IMR-90 (cell line): ENCODE measurements around the gene KCTD16. TPM values are rescaled to one million over a fixed set of nuclear protein-coding genes. Genes with fewer than 3 reads are reported as not detected.

ENCODE experiments used
- ATAC-seq: fragments of 200-7000 bp; cut with Tn5 transposase; 2 replicates; pipeline ENCODE4 v1.9.1; 2020; ENCODE audit warnings: low read depth, mild to moderate bottlenecking, moderate library complexity
- BruUV-seq: library from RNA; stranded (reverse); fragments of 400-500 nt; replicated peaks from 2 replicates; lab custom pipeline; 2021; lab: Mats Ljungman, UMichigan
- CTCF ChIA-PET: fragments of 300-600 bp; formaldehyde crosslinking; extraction: SDS; loops from one replicate; lab custom pipeline; 2021; ENCODE audit warnings: antibody characterized with exemption; lab: Yijun Ruan, JAX
- POLR2A ChIA-PET: fragments of 300-600 bp; sonication (Branson Sonifier 250); formaldehyde crosslinking; loops from one replicate; lab custom pipeline; 2022; ENCODE audit warnings: antibody characterized with exemption; ENCODE audit not compliant: unreplicated experiment; lab: Charles Lee
- DNase-seq: peaks from one replicate; pipeline ENCODE4 v3.0.0; 2013
- H2AFZ ChIP-seq: replicated peaks from 2 replicates; pipeline ENCODE3; 2013; ENCODE audit warnings: low read length, mild to moderate bottlenecking; ENCODE audit not compliant: poor library complexity
- H2AK5ac ChIP-seq: 2 replicates; pipeline ENCODE4 v1.6.1; 2013; ENCODE audit warnings: low read depth, low read length, inconsistent platforms
- H2AK9ac ChIP-seq: replicated peaks from 2 replicates; pipeline ENCODE3; 2013; ENCODE audit warnings: mild to moderate bottlenecking, low read depth, low read length, moderate library complexity; ENCODE audit not compliant: poor library complexity
- H2BK120ac ChIP-seq: 2 replicates; pipeline ENCODE4 v1.6.1; 2013; ENCODE audit warnings: low read depth, low read length, inconsistent platforms
- H2BK15ac ChIP-seq: 3 replicates; pipeline ENCODE4 v1.6.1; 2013; ENCODE audit warnings: low read depth, low read length, inconsistent platforms
- H2BK20ac ChIP-seq: 2 replicates; pipeline ENCODE4 v1.6.1; 2013; ENCODE audit warnings: low read depth, mild to moderate bottlenecking, inconsistent platforms, low read length, moderate library complexity
- H2BK5ac ChIP-seq: 2 replicates; pipeline ENCODE4 v1.6.1; 2013; ENCODE audit warnings: mild to moderate bottlenecking, low read depth, low read length, inconsistent platforms; ENCODE audit not compliant: poor library complexity, severe bottlenecking
- H3K14ac ChIP-seq: replicated peaks from 2 replicates; pipeline ENCODE4 v1.6.1; 2013; ENCODE audit warnings: low read depth, low read length, inconsistent platforms
- H3K18ac ChIP-seq: 2 replicates; pipeline ENCODE4 v1.6.1; 2013; ENCODE audit warnings: low read depth, low read length, control low read depth
- H3K23ac ChIP-seq: 2 replicates; pipeline ENCODE4 v1.6.1; 2013; ENCODE audit warnings: low read depth, low read length, inconsistent platforms
- H3K27ac ChIP-seq: 2 replicates; pipeline ENCODE4 v1.5.1; 2013; ENCODE audit warnings: mild to moderate bottlenecking, control low read depth, low read length; ENCODE audit not compliant: insufficient read depth
- H3K27me3 ChIP-seq: 2 replicates; pipeline ENCODE4 v1.6.1; 2013; ENCODE audit warnings: low read length; ENCODE audit not compliant: control insufficient read depth, insufficient read depth
- H3K36me3 ChIP-seq: 2 replicates; pipeline ENCODE4 v1.6.1; 2013; ENCODE audit warnings: low read length, mixed read lengths; ENCODE audit not compliant: control insufficient read depth, insufficient read depth
- H3K4ac ChIP-seq: 2 replicates; pipeline ENCODE4 v1.6.1; 2013; ENCODE audit warnings: low read depth, low read length, inconsistent platforms
- H3K4me1 ChIP-seq: 2 replicates; pipeline ENCODE4 v1.6.1; 2013; ENCODE audit warnings: low read length, mixed read lengths; ENCODE audit not compliant: control insufficient read depth, insufficient read depth
- H3K4me2 ChIP-seq: 2 replicates; pipeline ENCODE4 v1.6.1; 2013; ENCODE audit warnings: low read depth, mild to moderate bottlenecking, control low read depth, low read length, moderate library complexity
- H3K4me3 ChIP-seq: 2 replicates; pipeline ENCODE4 v1.5.1; 2013; ENCODE audit warnings: low read depth, mild to moderate bottlenecking, control low read depth, low read length, moderate library complexity; ENCODE audit not compliant: insufficient read depth
- H3K56ac ChIP-seq: 2 replicates; pipeline ENCODE4 v1.6.1; 2013; ENCODE audit warnings: low read length, inconsistent platforms; ENCODE audit not compliant: insufficient read depth; ENCODE audit errors: extremely low read depth
- H3K79me1 ChIP-seq, 2 experiments: 2 replicates each; pipeline ENCODE4 v1.6.1; 2013; ENCODE audit warnings: low read length in 2 of 2, inconsistent platforms in 1 of 2, low read depth in 1 of 2
- H3K9ac ChIP-seq: 2 replicates; pipeline ENCODE4 v1.6.1; 2013; ENCODE audit warnings: low read depth, low read length, control low read depth
- H3K9me1 ChIP-seq: 2 replicates; pipeline ENCODE4 v1.6.1; 2013; ENCODE audit warnings: low read length, inconsistent platforms; ENCODE audit not compliant: insufficient read depth
- H3K9me3 ChIP-seq: 2 replicates; pipeline ENCODE4 v1.6.1; 2013; ENCODE audit warnings: low read length; ENCODE audit not compliant: control insufficient read depth, insufficient read depth
- H4K20me1 ChIP-seq: 2 replicates; pipeline ENCODE4 v1.6.1; 2013; ENCODE audit warnings: low read length, inconsistent platforms; ENCODE audit not compliant: insufficient read depth
- H4K5ac ChIP-seq: 2 replicates; pipeline ENCODE4 v1.6.1; 2013; ENCODE audit warnings: mild to moderate bottlenecking, low read depth, low read length, control low read depth
- H4K8ac ChIP-seq, 2 experiments: 2 replicates each; pipeline ENCODE4 v1.6.1; 2013; ENCODE audit warnings: low read depth in 2 of 2, low read length in 2 of 2, control low read depth in 1 of 2, inconsistent platforms in 1 of 2
- H4K91ac ChIP-seq: 2 replicates; pipeline ENCODE4 v1.6.1; 2013; ENCODE audit warnings: low read depth, low read length, inconsistent platforms; ENCODE audit not compliant: insufficient read depth
- BHLHE40 ChIP-seq: fragments of 150-350 bp; IDR thresholded peaks from 2 replicates; pipeline ENCODE4 v1.6.1; 2016; ENCODE audit warnings: mild to moderate bottlenecking, low read depth, low read length
- CEBPB ChIP-seq: IDR thresholded peaks from 2 replicates; pipeline ENCODE4 v1.6.1; 2012; ENCODE audit warnings: low read depth, low read length, improper control_type of control experiment
- CHD1 ChIP-seq: IDR thresholded peaks from 2 replicates; pipeline ENCODE4 v1.6.1; 2012; ENCODE audit warnings: low read depth, low read length, improper control_type of control experiment
- CTCF ChIP-seq: conservative IDR thresholded peaks from 2 replicates; pipeline ENCODE4 v1.5.1; 2012; ENCODE audit warnings: mild to moderate bottlenecking, low read depth, low read length, improper control_type of control experiment
- ELK1 ChIP-seq: fragments of 150-350 bp; IDR thresholded peaks from 2 replicates; pipeline ENCODE4 v1.6.1; 2016; ENCODE audit warnings: low read depth, mild to moderate bottlenecking, low read length, moderate library complexity, borderline replicate concordance
- FOS ChIP-seq: fragments of 150-350 bp; IDR thresholded peaks from 2 replicates; pipeline ENCODE4 v1.6.1; 2016; ENCODE audit warnings: low read depth, low read length
- MAFK ChIP-seq: IDR thresholded peaks from 2 replicates; pipeline ENCODE4 v1.6.1; 2012; ENCODE audit warnings: low read depth, low read length, improper control_type of control experiment
- MAZ ChIP-seq: IDR thresholded peaks from 2 replicates; pipeline ENCODE4 v1.6.1; 2012; ENCODE audit warnings: low read depth, mild to moderate bottlenecking, low read length, improper control_type of control experiment, moderate library complexity, borderline replicate concordance
- MXI1 ChIP-seq: IDR thresholded peaks from 2 replicates; pipeline ENCODE4 v1.6.1; 2012; ENCODE audit warnings: low read depth, mild to moderate bottlenecking, low read length, moderate library complexity, borderline replicate concordance
- NFE2L2 ChIP-seq: fragments of 150-350 bp; IDR thresholded peaks from 2 replicates; pipeline ENCODE4 v1.6.1; 2016; ENCODE audit warnings: low read depth, mild to moderate bottlenecking, low read length
- POLR2A ChIP-seq: IDR thresholded peaks from 2 replicates; pipeline ENCODE4 v1.6.1; 2012; ENCODE audit warnings: mild to moderate bottlenecking, low read depth, low read length
- RAD21 ChIP-seq: IDR thresholded peaks from 2 replicates; pipeline ENCODE4 v1.6.1; 2012; ENCODE audit warnings: low read length, improper control_type of control experiment
- RCOR1 ChIP-seq: IDR thresholded peaks from 2 replicates; pipeline ENCODE4 v1.6.1; 2012; ENCODE audit warnings: mild to moderate bottlenecking, low read length, improper control_type of control experiment; ENCODE audit not compliant: insufficient replicate concordance
- RFX5 ChIP-seq: IDR thresholded peaks from 2 replicates; pipeline ENCODE4 v1.8.0; 2012; ENCODE audit warnings: low read depth, mild to moderate bottlenecking, low read length, moderate library complexity
- SMC3 ChIP-seq: fragments of 150-350 bp; IDR thresholded peaks from 2 replicates; pipeline ENCODE4 v1.6.1; 2016; ENCODE audit warnings: low read depth, mild to moderate bottlenecking, antibody characterized with exemption, low read length, moderate library complexity
- USF2 ChIP-seq: fragments of 150-350 bp; IDR thresholded peaks from 2 replicates; pipeline ENCODE4 v1.6.1; 2017; ENCODE audit warnings: mild to moderate bottlenecking, antibody characterized with exemption, low read length, low read depth
- WGBS, 2 experiments: methylation state at CpG; one replicate each; pipeline versions ENCODE4 v1.1.5 to v1.1.7; 2013; ENCODE audit warnings: missing lambda C conversion rate in 2 of 2; ENCODE audit not compliant: insufficient read length in 1 of 2; ENCODE audit errors: extremely low coverage in 2 of 2; 5-methylcytosine and 5-hydroxymethylcytosine counted together
- dilution Hi-C: fragments of 300-500 bp; cut with HindIII; formaldehyde crosslinking; loops from one replicate; pipeline ENCODE4 v1.14.3; 2018; ENCODE audit warnings: low sequenced_read_pairs; ENCODE audit not compliant: unreplicated experiment
- in situ Hi-C: fragments of 300-500 bp; cut with MboI; formaldehyde crosslinking; loops from 3 replicates; pipeline ENCODE4 v1.14.3; 2019; ENCODE audit warnings: low sequenced_read_pairs, inconsistent platforms, mixed read lengths
- intact Hi-C: fragments of 100-400 bp; cut with micrococcal nuclease; formaldehyde crosslinking; loops from 2 replicates; pipeline ENCODE4 v1.10.0; 2022
- polyA plus RNA-seq, 3 experiments: library from polyadenylated mRNA; depleted of rRNA; stranded (reverse); fragments of >200 nt; gene quantifications; 2 replicates each; pipeline ENCODE4 v1.2.3, GENCODE V29; 2012; ENCODE audit warnings: low replicate concordance in 1 of 3
- total RNA-seq: library from RNA; depleted of rRNA; stranded (reverse); fragments of >200 nt; gene quantifications from 2 replicates; pipeline ENCODE4 v1.2.3, GENCODE V29; 2012

The KCTD16 gene
- total and polyA plus RNA-seq, 2 of the 4 experiments (the other 2 are of a cell fraction), result 0.43 to 1.1 TPM

GRCh38 chr5:144275329-144275728 is 104.7 kb downstream of the KCTD16 start:
- DNase-seq (no peak), ATAC-seq (no peak)
- Histone ChIP-seq H2AFZ (no peak overlapping the region), H3K9me3 (no peaks in the 10 kb centered on the region), H3K27ac (no peak overlapping the region), H3K4me2 (no peak overlapping the region), H3K36me3 (no peaks in the 10 kb centered on the region), H2BK15ac (no peak overlapping the region), H3K4me3 (no peak overlapping the region), H2AK9ac (no peak overlapping the region), H3K18ac (no peak overlapping the region), H3K23ac (no peak overlapping the region), H2BK120ac (no peak overlapping the region), H3K9ac (no peak overlapping the region), H3K4me1 (no peaks in the 10 kb centered on the region), H3K14ac (no peak overlapping the region), H4K20me1 (no peaks in the 10 kb centered on the region), H2BK5ac (no peak overlapping the region), H2BK20ac (no peak overlapping the region), H3K27me3 (no peaks in the 10 kb centered on the region), H3K4ac (no peak overlapping the region), H3K79me1 (no peaks in the 10 kb centered on the region), H4K8ac (no peak overlapping the region), H4K91ac (no peak overlapping the region), H2AK5ac (no peak overlapping the region), H4K5ac (no peak overlapping the region), H3K56ac (no peak overlapping the region), H3K9me1 (no peaks in the 10 kb centered on the region)
- POLR2A ChIA-PET, result no interaction called here
- no CpG with 5 or more reads among the region's 5 CpGs for WGBS, 2 experiments
- dilution Hi-C loops, result no loop called here
- no TSS peak for BruUV-seq
- CTCF ChIA-PET, result no interaction called here
- intact Hi-C loops, result no loop called here
- in situ Hi-C loops, result no loop called here
- TF ChIP-seq SMC3 (no peak), MXI1 (no peak), USF2 (no peak), CEBPB (no peak), BHLHE40 (no peak), RCOR1 (no peak), ELK1 (no peak), RFX5 (no peak), MAFK (no peak), NFE2L2 (no peak), RAD21 (no peak), FOS (no peak), CTCF (no peak), MAZ (no peak), CHD1 (no peak), POLR2A (no peak)
